HTERT RPE-1 (cell line): ENCODE measurements around the gene TBX1.
"Not testable (repeated sequence)": the region's sequence is repeated elsewhere in the genome, so short reads cannot be mapped to it uniquely, and the experiment has no call there.

ENCODE experiments used
- in situ Hi-C: fragments of 300-500 bp; cut with MboI; formaldehyde crosslinking; loops from 4 replicates; pipeline ENCODE4 v1.14.3; 2020; ENCODE audit warnings: low sequenced_read_pairs

TBX1 gene

GRCh38 chr22:19723232-19723982, 37.2 kb upstream of the TBX1 start, which contains the start of gene GP1BB:
Gene GP1BB, plus strand, starts transcription at chr22:19723539. Its CDS starts 31 bp downstream, at chr22:19723570.
- in situ Hi-C loops, result no loop called here

- in situ Hi-C loops, result no loop called here
These were observed 36.4 kb upstream of the TBX1 start for GRCh38 chr22:19723983-19724827.

- in situ Hi-C loops, result no loop called here
These were observed 35.5 kb upstream of the TBX1 start for GRCh38 chr22:19724927-19725661.

GRCh38 chr22:19726064-19726788, 34.4 kb upstream of the TBX1 start:
- in situ Hi-C loops, result not testable (repeated sequence)

- in situ Hi-C loops, result no loop called here
These were observed 33.0 kb upstream of the TBX1 start for GRCh38 chr22:19727310-19728150.

- in situ Hi-C loops, result no loop called here
These were observed 32.3 kb upstream of the TBX1 start for GRCh38 chr22:19728271-19728670.

GRCh38 chr22:19728836-19729235, 31.7 kb upstream of the TBX1 start:
- in situ Hi-C loops, result no loop called here

- in situ Hi-C loops, result no loop called here
These were observed 31.1 kb upstream of the TBX1 start for GRCh38 chr22:19729507-19729906.

GRCh38 chr22:19730198-19730597, 30.4 kb upstream of the TBX1 start:
- in situ Hi-C loops, result no loop called here

GRCh38 chr22:19730655-19731360, 29.8 kb upstream of the TBX1 start:
- in situ Hi-C loops, result no loop called here

GRCh38 chr22:19731361-19732135, 29.0 kb upstream of the TBX1 start:
- in situ Hi-C loops, result no loop called here

- in situ Hi-C loops, result no loop called here
These were observed 28.0 kb upstream of the TBX1 start for GRCh38 chr22:19732403-19733113.

- in situ Hi-C loops, result no loop called here
These were observed 26.8 kb upstream of the TBX1 start for GRCh38 chr22:19733755-19734154.

GRCh38 chr22:19734163-19734562, 26.4 kb upstream of the TBX1 start:
- in situ Hi-C loops, result no loop called here

GRCh38 chr22:19734837-19735382, 25.7 kb upstream of the TBX1 start:
- in situ Hi-C loops, result no loop called here

- in situ Hi-C loops, result no loop called here
These were observed 24.7 kb upstream of the TBX1 start for GRCh38 chr22:19735665-19736510.
